Esophagus muscularis mucosa (tissue), 3 donors: ENCODE results near the gene OR2A42.
"Not testable (repeated sequence)": the region's sequence is repeated elsewhere in the genome, so short reads cannot be mapped to it uniquely, and the experiment has no call there.

Experiments used
- POLR2AphosphoS5 ChIP-seq, 2 donors: sonication (generic); formaldehyde crosslinking; IDR thresholded peaks; one replicate each; pipeline ENCODE4 v1.6.1; 2017; ENCODE audit warnings: antibody characterized with exemption in 2 of 2
- TF ChIP-seq, protein P1 (sequence below), 3 experiments: fragments of 200-600 bp in 2 of 3; fragments of 450-650 bp in 1 of 3; sonication (generic) in 2 of 3; IDR thresholded peaks; one replicate each; pipeline ENCODE4 v1.5.1; 2017 to 2019; ENCODE audit warnings: antibody characterized with exemption in 3 of 3, mild to moderate bottlenecking in 2 of 3, moderate library complexity in 1 of 3

DNA sequence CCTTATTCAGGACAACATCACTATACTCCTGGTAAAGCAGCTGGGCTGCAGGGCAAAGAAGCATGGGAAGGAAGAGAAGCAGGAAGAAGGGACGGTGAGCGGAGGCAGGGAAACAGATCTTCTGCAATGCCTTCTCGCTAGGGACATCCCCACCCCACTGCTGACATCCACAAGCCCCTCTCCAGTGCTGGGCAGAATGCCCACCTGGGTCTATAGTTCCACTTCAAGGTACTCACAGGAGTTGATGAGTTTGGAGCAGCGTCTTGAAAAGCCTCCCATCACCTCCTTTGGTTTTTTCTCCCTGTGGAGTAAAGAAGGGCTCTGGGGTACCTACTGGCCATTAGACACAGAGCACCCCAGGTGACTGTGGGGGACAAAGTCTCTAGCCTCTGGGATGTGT lies 43.1 kb upstream of the OR2A42 start:
- TF ChIP-seq, protein P1, sequence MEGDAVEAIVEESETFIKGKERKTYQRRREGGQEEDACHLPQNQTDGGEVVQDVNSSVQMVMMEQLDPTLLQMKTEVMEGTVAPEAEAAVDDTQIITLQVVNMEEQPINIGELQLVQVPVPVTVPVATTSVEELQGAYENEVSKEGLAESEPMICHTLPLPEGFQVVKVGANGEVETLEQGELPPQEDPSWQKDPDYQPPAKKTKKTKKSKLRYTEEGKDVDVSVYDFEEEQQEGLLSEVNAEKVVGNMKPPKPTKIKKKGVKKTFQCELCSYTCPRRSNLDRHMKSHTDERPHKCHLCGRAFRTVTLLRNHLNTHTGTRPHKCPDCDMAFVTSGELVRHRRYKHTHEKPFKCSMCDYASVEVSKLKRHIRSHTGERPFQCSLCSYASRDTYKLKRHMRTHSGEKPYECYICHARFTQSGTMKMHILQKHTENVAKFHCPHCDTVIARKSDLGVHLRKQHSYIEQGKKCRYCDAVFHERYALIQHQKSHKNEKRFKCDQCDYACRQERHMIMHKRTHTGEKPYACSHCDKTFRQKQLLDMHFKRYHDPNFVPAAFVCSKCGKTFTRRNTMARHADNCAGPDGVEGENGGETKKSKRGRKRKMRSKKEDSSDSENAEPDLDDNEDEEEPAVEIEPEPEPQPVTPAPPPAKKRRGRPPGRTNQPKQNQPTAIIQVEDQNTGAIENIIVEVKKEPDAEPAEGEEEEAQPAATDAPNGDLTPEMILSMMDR (IDR thresholded peaks at IDR 0.05), result not testable (repeated sequence)
- TF ChIP-seq POLR2AphosphoS5 (IDR thresholded peaks at IDR 0.05), result not testable (repeated sequence)
